ENCODE results near the gene GANC.

- TF ChIP-seq, protein P1, sequence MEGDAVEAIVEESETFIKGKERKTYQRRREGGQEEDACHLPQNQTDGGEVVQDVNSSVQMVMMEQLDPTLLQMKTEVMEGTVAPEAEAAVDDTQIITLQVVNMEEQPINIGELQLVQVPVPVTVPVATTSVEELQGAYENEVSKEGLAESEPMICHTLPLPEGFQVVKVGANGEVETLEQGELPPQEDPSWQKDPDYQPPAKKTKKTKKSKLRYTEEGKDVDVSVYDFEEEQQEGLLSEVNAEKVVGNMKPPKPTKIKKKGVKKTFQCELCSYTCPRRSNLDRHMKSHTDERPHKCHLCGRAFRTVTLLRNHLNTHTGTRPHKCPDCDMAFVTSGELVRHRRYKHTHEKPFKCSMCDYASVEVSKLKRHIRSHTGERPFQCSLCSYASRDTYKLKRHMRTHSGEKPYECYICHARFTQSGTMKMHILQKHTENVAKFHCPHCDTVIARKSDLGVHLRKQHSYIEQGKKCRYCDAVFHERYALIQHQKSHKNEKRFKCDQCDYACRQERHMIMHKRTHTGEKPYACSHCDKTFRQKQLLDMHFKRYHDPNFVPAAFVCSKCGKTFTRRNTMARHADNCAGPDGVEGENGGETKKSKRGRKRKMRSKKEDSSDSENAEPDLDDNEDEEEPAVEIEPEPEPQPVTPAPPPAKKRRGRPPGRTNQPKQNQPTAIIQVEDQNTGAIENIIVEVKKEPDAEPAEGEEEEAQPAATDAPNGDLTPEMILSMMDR (conservative IDR thresholded peaks at IDR 0.05 in 1 of 2, IDR thresholded peaks at IDR 0.05 in 1 of 2; ENCODE audit: low read depth in 1 of 2, low read length in 2 of 2), result no peak
- no peak for TF ChIP-seq EZH2 (IDR thresholded peaks at IDR 0.05; ENCODE audit: low read length, missing control alignments)
These were observed 71.8 kb downstream of the GANC start for GRCh38 chr15:42344763-42345162.
